VCaP (cell line): ENCODE measurements around the gene ZNF831.

Experiments used
- H3K27ac ChIP-seq: fragments of 450-650 bp; 2 replicates; pipeline ENCODE4 v1.5.1; 2017
- CTCF ChIP-seq: fragments of 450-650 bp; conservative IDR thresholded peaks from 2 replicates; pipeline ENCODE4 v1.5.1; 2017; ENCODE audit warnings: mild to moderate bottlenecking, moderate library complexity

The ZNF831 gene

GRCh38 chr20:59269411-59270025, 105.9 kb downstream of the ZNF831 start:
- TF ChIP-seq CTCF: no peak
- H3K27ac ChIP-seq: no peak overlapping the region

- no peak for TF ChIP-seq CTCF
- no peak overlapping the region for H3K27ac ChIP-seq
Measured at GRCh38 chr20:59270380-59270779, 106.8 kb downstream of the ZNF831 start.

- TF ChIP-seq CTCF: no peak
- H3K27ac ChIP-seq: no peak overlapping the region
Measured at GRCh38 chr20:59273739-59274357, 110.2 kb downstream of the ZNF831 start.

- H3K27ac ChIP-seq: no peak overlapping the region
- TF ChIP-seq CTCF: no peak
Measured at GRCh38 chr20:59276938-59277337, 113.3 kb downstream of the ZNF831 start.

GRCh38 chr20:59284470-59284869, 120.8 kb downstream of the ZNF831 start:
- no peak overlapping the region for H3K27ac ChIP-seq
- TF ChIP-seq CTCF: no peak

- no peak for TF ChIP-seq CTCF
- H3K27ac ChIP-seq: no peak overlapping the region
Measured at GRCh38 chr20:59289994-59290393, 126.4 kb downstream of the ZNF831 start.

GRCh38 chr20:59291740-59292383, 128.2 kb downstream of the ZNF831 start:
- no peak overlapping the region for H3K27ac ChIP-seq
- no peak for TF ChIP-seq CTCF
